Eye (tissue), 1 donor: ENCODE data around the gene MANEAL.
A peak's percentile ranks its signal among the peaks of the same experiment; 100 is the strongest.

ENCODE experiments used
- DNase-seq: peaks from one replicate; pipeline ENCODE4 v3.0.0-alpha.2; 2015

The MANEAL gene

DNA sequence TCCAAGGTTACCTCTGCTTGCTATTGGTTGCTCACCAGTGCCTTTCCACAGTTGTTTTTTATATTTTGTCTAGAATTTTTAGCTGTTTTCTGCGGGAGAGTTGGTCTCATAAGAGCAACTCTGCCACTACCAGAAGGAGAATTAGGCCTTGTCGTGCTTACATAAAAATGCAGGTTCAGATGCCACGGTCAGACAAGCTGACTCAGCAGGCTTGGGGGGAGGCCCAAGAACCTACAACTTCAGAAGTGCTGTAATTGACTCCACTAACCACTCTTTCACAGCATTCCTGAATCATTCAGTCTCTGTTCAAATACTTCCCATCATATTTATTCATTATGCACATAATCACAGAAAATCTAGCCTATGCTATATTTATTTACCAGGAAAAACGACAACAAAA lies 37.5 kb downstream of the MANEAL start:
- no peak for DNase-seq

- DNase-seq, result no peak
Observed at GRCh38 chr1:37831809-37832208, 38.2 kb downstream of the MANEAL start.

DNA sequence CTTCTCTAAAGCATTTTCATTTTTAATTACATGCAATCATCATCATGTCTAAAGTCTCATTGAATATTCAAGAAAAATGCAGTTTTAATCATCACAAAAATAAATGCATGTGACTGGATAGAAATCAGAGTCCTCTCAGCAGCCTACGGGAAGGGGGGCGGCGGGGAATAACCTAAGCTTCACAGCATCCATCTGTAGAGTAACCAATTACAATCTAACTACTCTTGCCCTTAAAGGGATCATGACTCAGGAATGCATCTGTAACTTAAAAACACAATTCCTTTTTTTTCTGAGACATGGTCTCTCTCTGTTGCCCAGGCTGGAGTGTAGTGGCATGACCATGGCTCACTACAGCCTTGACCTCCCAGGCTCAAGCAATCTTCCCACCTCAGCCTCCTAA lies 43.1 kb downstream of the MANEAL start:
- no peak for DNase-seq

DNA sequence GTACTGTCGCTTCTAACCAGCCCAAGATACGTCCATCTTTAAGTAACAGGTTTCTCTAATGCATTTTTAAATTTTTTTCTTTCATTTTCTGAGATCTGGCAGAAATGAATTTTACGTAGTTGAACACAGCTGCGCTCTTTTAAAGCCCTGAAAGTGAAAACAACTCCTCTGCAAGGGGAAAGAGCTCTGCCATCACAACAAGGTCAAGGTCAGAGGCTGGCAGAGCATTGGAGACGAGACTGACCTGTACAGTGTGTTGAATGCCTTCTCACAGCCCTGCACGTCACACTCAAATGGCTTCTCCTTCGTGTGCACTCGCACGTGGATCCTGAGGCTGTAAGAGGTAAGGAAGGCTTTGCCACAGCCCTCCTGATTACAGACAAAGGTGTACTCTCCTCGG lies 46.0 kb downstream of the MANEAL start:
- DNase-seq, result no peak

DNA sequence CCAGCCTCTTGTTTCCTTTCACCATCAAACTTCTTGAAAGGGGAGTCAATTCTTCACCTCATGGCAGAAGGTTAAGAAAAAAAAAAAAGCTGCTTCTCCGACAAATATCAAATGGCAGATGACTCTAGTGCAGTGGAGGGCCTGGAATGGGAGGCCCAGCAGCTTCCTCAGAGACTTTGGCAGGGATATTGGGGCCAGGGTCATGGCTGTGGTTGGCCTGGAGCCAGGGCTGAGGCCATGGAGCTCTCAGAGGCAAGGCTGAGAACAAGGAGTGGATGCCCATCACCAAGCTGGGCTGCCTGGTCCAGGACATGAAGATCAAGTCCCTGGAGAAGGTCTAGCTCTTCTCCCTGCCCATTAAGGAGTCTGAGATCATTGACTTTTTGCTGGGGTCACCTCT lies 47.1 kb downstream of the MANEAL start:
- DNase-seq, result no peak

DNA sequence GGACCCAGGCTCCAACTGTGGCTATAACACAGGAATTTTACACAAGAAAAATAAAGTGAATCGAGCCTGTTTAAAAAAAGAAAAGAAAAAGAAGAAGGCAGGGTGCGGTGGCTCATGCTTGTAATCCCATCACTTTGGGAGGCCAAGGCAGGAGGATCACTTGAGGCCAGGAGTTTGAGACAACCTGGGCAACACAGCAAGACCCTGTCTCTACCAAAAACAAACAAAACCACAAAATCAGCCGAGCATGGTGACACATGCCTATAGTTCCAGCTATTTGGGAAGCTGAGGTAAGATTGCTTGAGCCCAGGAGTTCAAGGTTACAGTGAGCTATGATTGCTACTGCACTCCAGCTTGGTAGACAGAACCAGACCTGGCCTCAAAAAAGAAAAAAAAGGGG lies 48.0 kb downstream of the MANEAL start:
- no peak for DNase-seq

GRCh38 chr1:37844536-37844935 lies 50.9 kb downstream of the MANEAL start:
- no peak for DNase-seq

GRCh38 chr1:37845049-37845646 lies 51.5 kb downstream of the MANEAL start:
- DNase-seq, result peak; percentile 1

- no peak for DNase-seq
Observed at GRCh38 chr1:37845786-37846185, 52.1 kb downstream of the MANEAL start.

DNA sequence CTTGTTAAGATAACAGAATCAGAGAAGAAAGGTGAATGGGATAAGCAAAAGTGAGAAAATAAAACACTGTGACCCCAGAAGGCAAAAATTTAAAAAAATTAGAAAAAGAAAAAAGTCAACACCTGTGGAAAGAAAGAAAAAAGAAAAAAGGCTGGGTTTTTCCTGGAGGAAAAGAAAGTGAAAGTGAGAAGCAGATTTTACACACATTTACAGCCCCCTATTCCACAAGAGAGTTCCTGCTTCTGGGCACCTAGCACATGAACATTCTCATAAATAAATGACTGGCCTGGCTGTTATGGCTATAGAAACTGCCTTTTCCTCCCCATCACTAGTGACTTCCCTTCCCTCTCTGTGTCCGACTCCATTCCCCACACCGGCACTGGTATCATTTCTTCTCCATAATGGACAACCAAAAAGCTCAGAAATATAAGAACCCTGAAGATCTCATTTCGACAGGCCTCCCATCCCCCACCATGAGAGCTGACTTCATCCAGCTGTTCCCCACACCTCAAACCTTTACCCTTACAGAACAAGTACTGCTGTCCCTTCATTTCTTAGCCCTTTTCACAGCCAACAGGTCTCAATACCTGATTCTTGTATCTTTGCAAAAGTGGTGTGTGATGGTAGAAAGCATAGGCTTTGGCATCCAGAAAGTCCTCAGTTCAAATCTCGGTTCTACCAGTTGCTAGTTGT lies 53.1 kb downstream of the MANEAL start:
- no peak for DNase-seq

GRCh38 chr1:37849480-37849879 lies 55.8 kb downstream of the MANEAL start:
- no peak for DNase-seq

DNA sequence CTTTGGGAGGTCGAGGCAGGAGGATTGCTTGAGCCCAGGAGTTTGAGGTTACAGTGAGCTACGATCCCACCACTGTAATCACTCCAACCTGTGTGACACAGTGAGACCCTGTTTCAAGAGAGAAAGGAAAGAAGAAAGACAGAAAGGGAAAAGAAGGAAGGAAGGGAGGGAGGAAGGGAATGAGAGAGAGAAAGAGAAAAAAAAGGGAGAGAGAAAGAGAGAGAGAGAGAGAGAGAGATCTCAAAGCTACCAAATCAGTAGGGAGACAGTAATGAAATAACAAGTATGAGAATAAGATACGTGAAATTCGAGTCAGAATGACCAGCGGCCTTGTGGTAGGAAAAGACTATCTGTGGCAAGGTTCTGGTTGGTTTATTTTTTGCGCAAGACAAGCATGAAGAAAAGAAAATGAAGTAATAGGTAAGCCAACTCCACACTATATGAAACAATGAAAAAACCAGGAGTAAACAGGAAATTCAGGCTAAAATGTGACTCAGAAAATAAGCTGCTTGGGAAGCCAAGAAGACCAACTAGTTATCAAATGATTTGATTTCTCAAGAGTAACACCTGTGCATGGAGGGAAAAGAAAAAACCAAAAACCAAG lies 56.8 kb downstream of the MANEAL start:
- DNase-seq, result no peak
